Cardiac fibroblast (primary cell): Measurements from ENCODE around the gene RNASEH2C.

Source experiments
- DNase-seq, 2 donors: peaks; one replicate each; pipeline versions ENCODE4 v3.0.0 to v3.0.0-alpha.2; 2010; ENCODE audit warnings: low read depth in 2 of 2
- H3K4me3 ChIP-seq, 2 donors: replicated peaks in 1 of 2; 1 replicate in 1 of 2; 2 replicates in 1 of 2; pipeline ENCODE4 v1.5.1; 2011; ENCODE audit warnings: low read depth in 2 of 2, low read length in 2 of 2, mild to moderate bottlenecking in 2 of 2, moderate library complexity in 1 of 2
- CTCF ChIP-seq: IDR thresholded peaks from one replicate; pipeline ENCODE4 v1.5.1; 2011; ENCODE audit warnings: low read depth, mild to moderate bottlenecking, low read length, inconsistent platforms

Gene RNASEH2C

GRCh38 chr11:65717906-65718305 lies 2.7 kb downstream of the RNASEH2C start:
- DNase-seq = no peak
- TF ChIP-seq CTCF = no peak
- H3K4me3 ChIP-seq = no peak overlapping the region

- no peak overlapping the region for H3K4me3 ChIP-seq
- DNase-seq = no peak
- TF ChIP-seq CTCF = no peak
These were observed 3.7 kb downstream of the RNASEH2C start for GRCh38 chr11:65716774-65717405.

- H3K4me3 ChIP-seq = no peak overlapping the region
- TF ChIP-seq CTCF = no peak
- no peak for DNase-seq
These were observed 4.3 kb downstream of the RNASEH2C start for GRCh38 chr11:65716302-65716701.

GRCh38 chr11:65714433-65714832 lies 6.2 kb downstream of the RNASEH2C start:
- no peak for TF ChIP-seq CTCF
- no peak for DNase-seq
- H3K4me3 ChIP-seq = no peak overlapping the region

- no peak for DNase-seq
- peak overlapping the region in 1 of 2 donors; percentile 78 for H3K4me3 ChIP-seq
- no peak for TF ChIP-seq CTCF
These were observed 7.2 kb downstream of the RNASEH2C start for GRCh38 chr11:65713212-65713969.

- no peak for DNase-seq
- peak overlapping the region; percentile 77 to 78 for H3K4me3 ChIP-seq
- TF ChIP-seq CTCF = no peak
These were observed 7.9 kb downstream of the RNASEH2C start for GRCh38 chr11:65712633-65713076.
